GM19035 (cell line): Measurements from ENCODE around the gene CACNA2D4.

ENCODE experiments used
- ATAC-seq: cut with Tn5 transposase; IDR thresholded peaks from one replicate; pipeline ENCODE4 v1.9.1; 2021; ENCODE audit not compliant: unreplicated experiment

CACNA2D4 gene

GRCh38 chr12:1873531-1874510, 44.6 kb downstream of the CACNA2D4 start:
- no peak for ATAC-seq

GRCh38 chr12:1872448-1872847, 46.0 kb downstream of the CACNA2D4 start:
- ATAC-seq = no peak

GRCh38 chr12:1872001-1872400, 46.5 kb downstream of the CACNA2D4 start:
- ATAC-seq = no peak

- ATAC-seq = no peak
Observed at GRCh38 chr12:1870998-1871917, 47.2 kb downstream of the CACNA2D4 start.

GRCh38 chr12:1870086-1870485, 48.4 kb downstream of the CACNA2D4 start:
- ATAC-seq = no peak

- ATAC-seq = no peak
Observed at GRCh38 chr12:1869145-1869544, 49.3 kb downstream of the CACNA2D4 start.

- ATAC-seq = no peak
Observed at GRCh38 chr12:1865284-1865866, 53.1 kb downstream of the CACNA2D4 start.

- no peak for ATAC-seq
Observed at GRCh38 chr12:1864867-1865266, 53.6 kb downstream of the CACNA2D4 start.

- no peak for ATAC-seq
Observed at GRCh38 chr12:1864456-1864855, 54.0 kb downstream of the CACNA2D4 start.

- no peak for ATAC-seq
Observed at GRCh38 chr12:1863823-1864222, 54.6 kb downstream of the CACNA2D4 start.

- ATAC-seq = no peak
Observed at GRCh38 chr12:1862973-1863372, 55.5 kb downstream of the CACNA2D4 start.

GRCh38 chr12:1859643-1860042, 58.8 kb downstream of the CACNA2D4 start:
- no peak for ATAC-seq

GRCh38 chr12:1858456-1858855, 60.0 kb downstream of the CACNA2D4 start:
- no peak for ATAC-seq

GRCh38 chr12:1857821-1858220, 60.6 kb downstream of the CACNA2D4 start:
- ATAC-seq = no peak

GRCh38 chr12:1857086-1857485, 61.4 kb downstream of the CACNA2D4 start:
- no peak for ATAC-seq

- ATAC-seq = no peak
Observed at GRCh38 chr12:1855241-1855640, 63.2 kb downstream of the CACNA2D4 start.

GRCh38 chr12:1853716-1854115, 64.7 kb downstream of the CACNA2D4 start:
- ATAC-seq = no peak

GRCh38 chr12:1852076-1852475, 66.4 kb downstream of the CACNA2D4 start:
- no peak for ATAC-seq

GRCh38 chr12:1851151-1851701, 67.2 kb downstream of the CACNA2D4 start:
- ATAC-seq = no peak

- ATAC-seq = no peak
Observed at GRCh38 chr12:1848745-1849144, 69.7 kb downstream of the CACNA2D4 start.

GRCh38 chr12:1848146-1848545, 70.3 kb downstream of the CACNA2D4 start:
- ATAC-seq = no peak
